Activated naive CD4-positive, alpha-beta T cell treated with anti-CD3 and anti-CD28 coated beads, Interleukin-2, amount 50 U/mL, for 72 hours (primary cell): ENCODE data around the gene GAK. TPM values are rescaled to one million over a fixed set of nuclear protein-coding genes. Genes with fewer than 3 reads are reported as not detected.

Experiments
- ATAC-seq, 2 donors: fragments of 150-1000 bp; cut with Tn5 transposase; 2 replicates each; pipeline ENCODE4 v1.10.0; 2021; ENCODE audit warnings: mild to moderate bottlenecking in 2 of 2, moderate library complexity in 2 of 2
- DNase-seq, 2 donors: peaks; one replicate each; pipeline ENCODE4 v3.0.0; 2021 to 2022; ENCODE audit warnings: low spot score in 2 of 2
- H3K27ac Mint-ChIP-seq, 2 donors: one replicate each; pipeline ENCODE4 v1.8.0; 2022; ENCODE audit warnings: mild to moderate bottlenecking in 2 of 2, mixed read lengths in 2 of 2
- H3K36me3 Mint-ChIP-seq, 2 donors: one replicate each; pipeline ENCODE4 v1.8.0; 2022; ENCODE audit warnings: mixed read lengths in 2 of 2
- H3K9me3 Mint-ChIP-seq, 2 donors: one replicate each; pipeline ENCODE4 v1.8.0; 2022; ENCODE audit warnings: mixed read lengths in 2 of 2
- total RNA-seq, 2 donors: library from RNA; stranded (reverse); gene quantifications; one replicate each; pipeline ENCODE4 v1.2.3, GENCODE V29; 2022

GAK gene
- total RNA-seq, 2 donors from 2014 or later = 124 to 171 TPM

- DNase-seq (no peak), ATAC-seq (no peak)
- H3K9me3 Mint-ChIP-seq = no peaks in the 10 kb centered on the region
- H3K36me3 Mint-ChIP-seq = peaks cover 5 to 20% of the 10 kb centered on the region in 2 donors
- H3K27ac Mint-ChIP-seq = peak overlapping the region; percentile 50 to 76
Observed at GRCh38 chr4:909131-909571, 23.0 kb downstream of the GAK start.

- peaks cover 5 to 20% of the 10 kb centered on the region in 2 donors for H3K36me3 Mint-ChIP-seq
- no peak for DNase-seq
- H3K27ac Mint-ChIP-seq = peak overlapping the region in 1 of 2 donors; percentile 33
- no peak for ATAC-seq
- H3K9me3 Mint-ChIP-seq = no peaks in the 10 kb centered on the region
Observed at GRCh38 chr4:907691-908425, 24.3 kb downstream of the GAK start.

DNA sequence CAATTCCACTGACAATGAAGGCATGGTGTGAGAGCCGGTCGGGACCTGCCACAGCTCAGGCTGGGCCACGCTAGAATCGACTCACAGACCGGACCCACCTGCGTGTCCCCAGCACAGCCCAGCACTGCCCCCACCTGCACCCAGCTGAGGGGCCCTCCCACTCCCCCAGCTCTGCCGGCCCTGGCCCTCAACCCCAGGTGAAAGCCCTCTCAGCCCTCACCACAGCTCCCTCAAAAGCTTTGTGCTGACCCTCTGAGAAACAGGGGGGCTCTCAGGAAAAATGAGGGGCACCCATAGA lies 25.1 kb downstream of the GAK start:
- H3K27ac Mint-ChIP-seq = no peak overlapping the region
- H3K36me3 Mint-ChIP-seq = peaks cover 5 to 20% of the 10 kb centered on the region in 2 donors
- ATAC-seq = no peak
- H3K9me3 Mint-ChIP-seq = no peaks in the 10 kb centered on the region
- DNase-seq = no peak

DNA sequence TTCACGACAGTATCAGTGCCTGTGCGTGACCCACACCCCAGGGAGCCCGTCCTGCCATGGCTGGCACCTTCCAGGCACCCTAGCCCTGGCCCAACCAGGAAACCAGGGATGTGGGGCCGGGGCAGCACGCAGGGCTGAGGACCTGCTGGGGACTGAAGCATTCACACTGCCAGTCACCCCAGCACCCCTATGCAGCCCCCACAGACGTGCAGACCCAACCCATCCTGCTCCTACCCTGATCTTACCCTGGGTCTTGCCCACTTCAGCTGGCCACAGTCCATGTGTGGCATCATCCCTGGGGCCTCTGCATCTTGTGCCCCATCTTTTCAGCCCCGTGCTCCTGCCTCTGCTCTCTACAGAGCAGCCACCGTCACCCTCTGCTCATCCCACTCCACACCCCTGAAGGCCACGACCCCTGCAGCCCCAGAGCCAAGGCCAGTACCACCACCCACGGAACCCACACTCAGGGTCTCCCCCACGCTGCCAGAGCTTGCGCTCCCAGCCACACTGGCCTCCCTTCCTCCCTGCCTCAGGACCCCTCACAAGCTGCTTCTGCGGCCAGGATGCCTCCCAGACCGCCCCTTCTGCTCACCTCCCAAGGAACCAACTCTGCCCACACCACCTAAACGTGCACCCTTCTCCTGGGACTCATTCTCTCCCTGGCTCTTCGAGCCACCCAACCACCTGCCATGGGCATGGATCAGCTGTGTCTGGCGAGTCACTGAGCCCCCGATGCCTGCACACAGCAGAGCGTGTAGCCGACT lies 25.6 kb downstream of the GAK start:
- no peaks in the 10 kb centered on the region for H3K9me3 Mint-ChIP-seq
- ATAC-seq (no peak), DNase-seq (no peak)
- peak overlapping the region in 1 of 2 donors; percentile 87 for H3K27ac Mint-ChIP-seq
- peaks cover 1 to 20% of the 10 kb centered on the region in 2 donors for H3K36me3 Mint-ChIP-seq

- ATAC-seq = no peak
- H3K9me3 Mint-ChIP-seq = no peaks in the 10 kb centered on the region
- peaks cover 0 to 20% of the 10 kb centered on the region in 2 donors for H3K36me3 Mint-ChIP-seq
- no peak for DNase-seq
- peak overlapping the region in 1 of 2 donors; percentile 60 for H3K27ac Mint-ChIP-seq
Observed at GRCh38 chr4:905485-906338, 26.4 kb downstream of the GAK start.

GRCh38 chr4:903066-904046 lies 28.8 kb downstream of the GAK start:
- ATAC-seq (no peak), DNase-seq (no peak)
- Mint-ChIP-seq H3K27ac (peak overlapping the region in 1 of 2 donors; percentile 43), H3K36me3 (peaks cover 0 to 20% of the 10 kb centered on the region in 2 donors), H3K9me3 (no peaks in the 10 kb centered on the region)

DNA sequence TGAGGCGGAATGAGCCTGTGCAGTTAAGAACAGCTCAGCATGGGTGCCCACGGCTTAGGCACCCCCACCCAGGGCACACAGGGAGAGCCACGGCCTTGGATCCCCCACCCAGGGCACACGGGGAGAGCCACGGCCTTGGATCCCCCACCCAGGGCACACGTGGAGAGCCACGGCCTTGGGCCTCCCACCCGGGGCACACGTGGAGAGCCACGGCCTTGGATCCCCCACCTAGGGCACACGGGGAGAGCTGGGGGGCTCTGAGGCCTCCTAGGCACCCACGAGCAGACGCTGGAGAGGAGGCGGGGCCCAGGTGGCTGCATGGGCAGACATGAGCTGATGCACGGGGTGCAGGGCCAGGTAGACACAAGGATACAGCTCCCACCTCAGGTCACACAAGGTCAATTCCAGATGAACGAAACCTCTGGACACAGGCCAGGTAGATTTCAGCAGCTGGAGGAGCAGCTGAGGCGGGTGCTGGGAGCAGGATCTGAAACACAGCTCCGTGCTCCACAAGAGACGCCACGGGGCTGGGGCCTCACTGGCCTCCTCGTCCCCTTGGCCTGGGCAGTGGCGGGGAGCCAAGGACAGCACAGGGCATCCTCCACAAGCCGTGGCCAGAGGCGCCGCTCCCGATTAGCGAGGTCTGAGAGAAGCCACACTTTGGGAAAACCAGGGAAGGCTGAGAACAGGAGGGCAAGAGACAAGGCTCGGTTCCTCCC lies 30.8 kb downstream of the GAK start:
- no peak for DNase-seq
- Mint-ChIP-seq H3K36me3 (peaks cover 4 to 13% of the 10 kb centered on the region in 2 donors), H3K27ac (no peak overlapping the region), H3K9me3 (no peaks in the 10 kb centered on the region)
- no peak for ATAC-seq

DNA sequence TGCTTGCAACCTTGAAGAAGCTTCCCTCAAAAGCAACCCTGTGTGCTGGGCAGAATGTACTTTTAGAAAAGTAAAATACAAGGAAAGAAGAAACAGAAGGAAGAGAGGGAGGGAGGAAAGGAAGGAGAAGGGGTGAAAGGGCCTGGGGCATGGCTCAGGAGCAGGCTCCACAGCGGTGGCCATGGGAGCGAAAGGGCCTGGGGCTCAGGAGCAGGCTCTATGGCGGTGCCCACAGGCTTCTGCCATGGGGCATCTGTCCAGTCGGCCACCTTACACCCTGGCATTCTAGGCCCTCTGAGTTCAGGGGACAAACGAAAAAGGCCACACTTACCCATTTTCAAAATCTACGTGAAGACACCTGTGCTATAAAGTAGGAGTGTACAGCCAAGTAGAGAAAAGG lies 31.4 kb downstream of the GAK start:
- Mint-ChIP-seq H3K9me3 (no peaks in the 10 kb centered on the region), H3K36me3 (peaks cover 4 to 8% of the 10 kb centered on the region in 2 donors), H3K27ac (no peak overlapping the region)
- DNase-seq (no peak), ATAC-seq (no peak)

DNA sequence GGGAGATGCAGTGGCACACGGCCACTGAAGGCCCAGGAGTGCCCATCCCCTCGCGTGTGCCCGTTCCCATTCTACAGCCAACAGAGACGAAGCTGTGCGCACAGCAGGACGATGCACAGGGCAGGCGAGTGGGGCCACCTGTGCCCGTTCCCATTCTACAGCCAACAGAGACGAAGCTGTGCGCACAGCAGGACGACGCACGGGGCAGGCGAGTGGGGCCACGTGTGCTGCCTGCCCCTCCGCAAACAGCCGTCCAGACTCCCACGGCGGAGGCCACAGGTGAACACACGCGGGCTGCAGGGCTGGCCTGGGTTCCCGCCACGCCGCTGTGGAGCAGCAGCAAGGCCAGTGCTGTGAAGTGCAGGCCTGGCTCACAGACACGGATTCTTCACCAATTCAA lies 32.0 kb downstream of the GAK start:
- H3K27ac Mint-ChIP-seq = peak overlapping the region in 1 of 2 donors; percentile 36
- ATAC-seq (no peak), DNase-seq (no peak)
- peaks cover 2 to 4% of the 10 kb centered on the region in 2 donors for H3K36me3 Mint-ChIP-seq
- no peaks in the 10 kb centered on the region for H3K9me3 Mint-ChIP-seq

- ATAC-seq = no peak
- Mint-ChIP-seq H3K9me3 (no peaks in the 10 kb centered on the region), H3K27ac (peak overlapping the region in 1 of 2 donors; percentile 36), H3K36me3 (peaks cover 0 to 4% of the 10 kb centered on the region in 2 donors)
- no peak for DNase-seq
Observed at GRCh38 chr4:899556-899906, 32.6 kb downstream of the GAK start.

GRCh38 chr4:898869-899555 lies 33.1 kb downstream of the GAK start:
- H3K9me3 Mint-ChIP-seq = no peaks in the 10 kb centered on the region
- ATAC-seq (no peak), DNase-seq (no peak)
- peak overlapping the region; percentile 36 to 80 for H3K27ac Mint-ChIP-seq
- H3K36me3 Mint-ChIP-seq = peaks cover 0 to 4% of the 10 kb centered on the region in 2 donors

DNA sequence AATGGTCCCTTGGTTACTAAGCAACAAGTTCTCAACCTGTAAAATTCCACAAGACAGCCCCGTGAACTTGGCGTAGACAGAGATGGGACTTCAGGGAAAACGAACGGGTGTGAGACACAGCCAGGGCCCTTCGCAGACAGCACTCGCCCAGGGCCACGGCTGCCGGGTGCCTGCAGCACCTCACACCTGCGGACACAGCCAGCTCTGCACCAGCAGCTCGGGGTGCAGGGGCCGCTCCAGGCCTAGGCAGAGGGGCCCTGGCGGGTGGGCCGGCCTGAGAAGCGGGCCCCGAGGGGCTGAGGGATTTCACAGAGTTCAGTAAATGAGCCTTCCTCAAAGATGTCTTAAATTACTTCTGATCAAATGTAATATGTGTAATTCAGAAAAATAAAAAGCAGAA lies 34.0 kb downstream of the GAK start:
- H3K36me3 Mint-ChIP-seq = peaks cover 0 to 4% of the 10 kb centered on the region in 2 donors
- ATAC-seq (no peak), DNase-seq (no peak)
- no peak overlapping the region for H3K27ac Mint-ChIP-seq
- H3K9me3 Mint-ChIP-seq = no peaks in the 10 kb centered on the region

DNA sequence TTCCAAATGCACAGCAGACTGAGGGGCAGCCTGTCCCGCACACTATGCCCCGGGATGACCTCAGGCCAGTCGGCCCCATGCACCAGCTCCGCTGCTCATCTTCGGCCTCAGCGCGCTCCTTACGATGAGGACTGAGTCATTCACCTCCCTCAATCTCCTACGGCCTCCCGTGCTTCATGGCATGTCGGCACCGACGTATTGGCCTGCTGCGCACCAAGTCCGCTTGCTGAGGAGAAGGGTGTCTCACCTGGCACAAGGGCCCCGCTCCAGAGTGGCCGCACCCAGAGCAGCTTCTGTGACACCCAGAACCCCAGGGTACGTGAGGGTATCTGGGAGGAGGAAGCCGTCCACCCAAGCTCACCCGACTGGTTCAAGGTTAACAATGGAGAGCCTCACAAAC lies 35.5 kb downstream of the GAK start:
- no peak for ATAC-seq
- H3K9me3 Mint-ChIP-seq = no peaks in the 10 kb centered on the region
- H3K27ac Mint-ChIP-seq = peak overlapping the region in 1 of 2 donors; percentile 37

DNA sequence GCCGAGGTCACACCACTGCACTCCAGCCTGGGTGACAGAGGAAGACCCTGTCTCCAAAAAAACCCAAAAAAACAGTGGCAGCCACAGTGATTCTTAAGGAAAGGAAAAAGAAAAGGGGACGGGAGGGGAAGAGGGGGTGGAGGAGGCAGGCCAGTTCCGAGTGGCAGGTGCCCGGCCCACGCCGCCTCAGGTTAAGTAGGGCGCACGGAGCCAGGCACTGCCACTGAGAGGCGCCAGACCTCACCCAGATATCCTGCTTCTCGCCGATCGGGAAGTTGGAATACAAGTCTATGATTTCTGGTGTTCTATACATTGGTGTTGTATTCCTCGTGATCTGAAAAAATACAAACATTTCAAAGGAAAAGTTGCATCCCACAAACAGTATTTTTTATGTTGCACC lies 35.9 kb downstream of the GAK start:
- DNase-seq (no peak), ATAC-seq (no peak)
- Mint-ChIP-seq H3K36me3 (peaks cover 0 to 4% of the 10 kb centered on the region in 2 donors), H3K27ac (peak overlapping the region in 1 of 2 donors; percentile 14), H3K9me3 (no peaks in the 10 kb centered on the region)

More for the DNA sequence above, 35.5 kb downstream of the GAK start:
- peaks cover 0 to 4% of the 10 kb centered on the region in 2 donors for H3K36me3 Mint-ChIP-seq
- no peak for DNase-seq

DNA sequence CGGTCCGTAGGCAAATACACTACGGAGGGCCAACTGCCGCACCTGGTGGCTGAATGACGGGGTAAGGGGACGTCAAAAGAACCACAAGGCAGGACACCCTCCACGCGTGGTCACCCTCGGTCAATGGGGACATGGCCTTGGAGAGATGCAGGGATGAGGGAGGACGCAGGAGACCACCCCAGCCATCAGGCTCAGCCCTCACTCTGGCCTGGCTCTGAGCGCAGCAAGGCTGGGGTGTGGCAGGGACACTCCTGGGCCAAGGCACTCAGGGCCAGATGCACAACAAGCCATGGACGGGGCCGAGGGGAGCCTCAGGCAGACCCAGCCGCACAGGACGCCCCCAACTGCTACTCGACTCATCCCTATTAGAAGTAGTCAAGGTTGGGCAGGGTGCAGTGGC lies 36.5 kb downstream of the GAK start:
- ATAC-seq (no peak), DNase-seq (no peak)
- peaks cover 0 to 4% of the 10 kb centered on the region in 2 donors for H3K36me3 Mint-ChIP-seq
- H3K27ac Mint-ChIP-seq = no peak overlapping the region
- H3K9me3 Mint-ChIP-seq = no peaks in the 10 kb centered on the region
